ENCODE measurements around the gene SYT9.
"Not testable (repeated sequence)": the region's sequence is repeated elsewhere in the genome, so short reads cannot be mapped to it uniquely, and the experiment has no call there.

Gene SYT9

DNA sequence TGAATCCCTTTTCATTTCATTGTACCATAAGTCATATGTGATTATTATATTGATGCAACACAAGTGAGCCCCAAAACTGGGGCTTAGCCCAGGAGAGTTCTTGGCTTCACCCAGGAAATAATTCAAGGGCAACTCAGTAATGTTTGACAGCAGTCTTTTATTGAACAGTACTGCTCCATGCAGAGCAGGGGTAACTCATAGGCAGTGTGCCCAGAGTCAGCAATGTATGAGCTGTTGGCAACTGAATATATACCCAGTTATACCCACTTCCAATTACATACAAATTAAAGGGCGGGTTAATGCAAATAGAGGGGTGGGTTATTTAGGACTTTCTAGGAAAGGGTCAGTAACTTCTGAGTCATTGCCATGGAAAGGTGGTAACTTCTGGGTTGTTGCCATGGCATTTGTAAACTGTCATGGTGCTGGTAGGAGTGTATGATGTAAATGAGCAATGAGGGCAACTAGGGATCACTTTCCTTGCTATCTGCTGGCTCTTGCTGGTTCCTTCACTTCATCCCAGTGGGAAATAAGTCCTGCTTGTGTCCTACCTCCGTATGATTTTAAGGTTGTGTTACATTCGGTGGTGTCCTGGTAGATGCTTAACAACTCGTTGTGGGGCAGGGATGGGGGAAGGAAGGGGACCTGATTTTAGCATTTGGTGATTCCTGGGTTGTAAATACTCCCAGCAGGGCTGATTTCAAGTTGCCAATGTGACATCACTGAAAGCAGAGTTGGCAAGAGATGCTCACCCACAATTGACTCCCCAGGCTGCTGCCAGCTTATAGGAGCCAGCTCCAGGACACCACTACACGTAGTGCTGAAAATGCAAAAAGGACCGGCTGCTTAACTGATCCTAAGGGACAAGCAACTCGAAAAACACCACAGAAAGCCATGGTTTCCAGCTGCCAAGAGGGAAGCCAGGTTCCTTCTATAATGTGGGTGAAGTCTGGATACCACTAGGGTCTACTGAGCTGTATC, 70.1 kb downstream of the SYT9 start:
- H3K36me3 ChIP-seq (replicated peaks; ENCODE audit: low read depth, low read length), result no peaks in the 10 kb centered on the region
- H3K79me2 ChIP-seq (ENCODE audit: low read length), result no peaks in the 10 kb centered on the region
- no peak overlapping the region for H2AFZ ChIP-seq (ENCODE audit: low read depth, low read length)
- H3K9me3 ChIP-seq (ENCODE audit: insufficient read depth, low read length), result no peaks in the 10 kb centered on the region
- TF ChIP-seq EZH2phosphoT487 (IDR thresholded peaks at IDR 0.05; ENCODE audit: low read depth) (no peak), CTCF (IDR thresholded peaks at IDR 0.05; ENCODE audit: low read depth, low read length) (no peak)
- no peaks in the 10 kb centered on the region for H3K4me1 ChIP-seq (ENCODE audit: low read length)
- no peaks in the 10 kb centered on the region for H4K20me1 ChIP-seq (ENCODE audit: insufficient read depth, low read length)
- H3K4me3 ChIP-seq (ENCODE audit: low read length), result no peak overlapping the region
- no peak overlapping the region for H3K27ac ChIP-seq (ENCODE audit: low read length)
- 0 out of 2 replicates have a peak, but pooled peaks cover 4% of the 10 kb centered on the region for H3K27me3 ChIP-seq (ENCODE audit: low read depth, low read length)
- no peak overlapping the region for H3K9ac ChIP-seq (ENCODE audit: low read length)
- no peak overlapping the region for H3K4me2 ChIP-seq (ENCODE audit: low read length)

DNA sequence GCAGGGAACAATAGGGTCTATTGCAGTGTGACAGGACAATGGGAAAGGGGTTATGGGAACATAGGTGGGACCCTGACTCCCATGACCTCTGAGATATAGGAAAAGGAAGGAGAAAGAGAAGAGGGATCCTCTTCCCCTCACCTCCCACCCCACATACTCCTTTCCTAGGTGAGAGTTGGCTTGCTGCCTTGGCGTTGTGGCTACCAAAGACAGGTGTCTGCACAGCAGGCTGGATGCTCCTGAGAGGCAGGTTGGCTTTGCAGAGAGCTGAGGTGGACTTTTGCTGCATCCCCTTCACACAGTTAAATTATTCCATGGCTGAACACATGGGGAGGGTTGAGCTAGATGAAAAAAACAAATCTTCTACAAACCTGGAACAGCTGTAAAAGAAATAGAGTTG, 80.7 kb downstream of the SYT9 start:
- TF ChIP-seq EZH2phosphoT487 (IDR thresholded peaks at IDR 0.05; ENCODE audit: low read depth), result no peak
- TF ChIP-seq CTCF (IDR thresholded peaks at IDR 0.05; ENCODE audit: low read depth, low read length), result no peak
- H4K20me1 ChIP-seq (ENCODE audit: insufficient read depth, low read length), result no peaks in the 10 kb centered on the region
- H3K4me3 ChIP-seq (ENCODE audit: low read length), result no peak overlapping the region
- no peak overlapping the region for H2AFZ ChIP-seq (ENCODE audit: low read depth, low read length)
- H3K27ac ChIP-seq (ENCODE audit: low read length), result no peak overlapping the region
- H3K36me3 ChIP-seq (replicated peaks; ENCODE audit: low read depth, low read length), result no peaks in the 10 kb centered on the region
- H3K79me2 ChIP-seq (ENCODE audit: low read length), result no peaks in the 10 kb centered on the region
- H3K27me3 ChIP-seq (ENCODE audit: low read depth, low read length), result no peaks in the 10 kb centered on the region
- no peak overlapping the region for H3K9ac ChIP-seq (ENCODE audit: low read length)
- H3K4me2 ChIP-seq (ENCODE audit: low read length), result no peak overlapping the region
- no peaks in the 10 kb centered on the region for H3K9me3 ChIP-seq (ENCODE audit: insufficient read depth, low read length)
- H3K4me1 ChIP-seq (ENCODE audit: low read length), result no peaks in the 10 kb centered on the region

- Histone ChIP-seq H3K27me3 (ENCODE audit: low read depth, low read length) (no peaks in the 10 kb centered on the region), H3K9me3 (ENCODE audit: insufficient read depth, low read length) (no peaks in the 10 kb centered on the region), H3K4me3 (ENCODE audit: low read length) (no peak overlapping the region), H4K20me1 (ENCODE audit: insufficient read depth, low read length) (no peaks in the 10 kb centered on the region), H3K9ac (ENCODE audit: low read length) (no peak overlapping the region), H3K36me3 (replicated peaks; ENCODE audit: low read depth, low read length) (no peaks in the 10 kb centered on the region), H3K27ac (ENCODE audit: low read length) (no peak overlapping the region), H3K79me2 (ENCODE audit: low read length) (no peaks in the 10 kb centered on the region), H3K4me2 (ENCODE audit: low read length) (no peak overlapping the region), H2AFZ (ENCODE audit: low read depth, low read length) (no peak overlapping the region), H3K4me1 (ENCODE audit: low read length) (no peaks in the 10 kb centered on the region)
- TF ChIP-seq EZH2phosphoT487 (IDR thresholded peaks at IDR 0.05; ENCODE audit: low read depth) (no peak), CTCF (IDR thresholded peaks at IDR 0.05; ENCODE audit: low read depth, low read length) (no peak)
These were observed 81.3 kb downstream of the SYT9 start for GRCh38 chr11:7332962-7333361.

GRCh38 chr11:7335442-7335841, 83.7 kb downstream of the SYT9 start:
- H3K4me1 ChIP-seq (ENCODE audit: low read length); H3K9me3 ChIP-seq (ENCODE audit: insufficient read depth, low read length); H3K9ac ChIP-seq (ENCODE audit: low read length); H3K36me3 ChIP-seq (replicated peaks; ENCODE audit: low read depth, low read length); H2AFZ ChIP-seq (ENCODE audit: low read depth, low read length); H4K20me1 ChIP-seq (ENCODE audit: insufficient read depth, low read length); H3K4me3 ChIP-seq (ENCODE audit: low read length); H3K79me2 ChIP-seq (ENCODE audit: low read length); H3K27me3 ChIP-seq (ENCODE audit: low read depth, low read length); H3K4me2 ChIP-seq (ENCODE audit: low read length); H3K27ac ChIP-seq (ENCODE audit: low read length): not testable (repeated sequence)
